COLO668 (cell line): ENCODE results near the gene GBF1.

ENCODE experiments used
- DNase-seq: peaks from one replicate; lab custom pipeline; 2025; ENCODE audit not compliant: unreplicated experiment; lab: John Stamatoyannopoulos, UW

The GBF1 gene

GRCh38 chr10:102341038-102341688, 95.8 kb downstream of the GBF1 start:
- DNase-seq = no peak

GRCh38 chr10:102342458-102342857, 97.1 kb downstream of the GBF1 start:
- peak; percentile 3 for DNase-seq

- no peak for DNase-seq
These were observed 97.6 kb downstream of the GBF1 start for GRCh38 chr10:102342958-102343357.

GRCh38 chr10:102344067-102344466, 98.7 kb downstream of the GBF1 start:
- DNase-seq = no peak

- DNase-seq = peak; percentile 24
These were observed 102.0 kb downstream of the GBF1 start for GRCh38 chr10:102347236-102347828.

GRCh38 chr10:102352066-102352715, 106.9 kb downstream of the GBF1 start:
- DNase-seq = peak; percentile 53

GRCh38 chr10:102354451-102354850, 109.1 kb downstream of the GBF1 start:
- no peak for DNase-seq

GRCh38 chr10:102358712-102359382, 113.5 kb downstream of the GBF1 start:
- DNase-seq = no peak

- DNase-seq = no peak
These were observed 122.1 kb downstream of the GBF1 start for GRCh38 chr10:102367441-102367840.

GRCh38 chr10:102368077-102368476, 122.7 kb downstream of the GBF1 start:
- DNase-seq = no peak

- DNase-seq = no peak
These were observed 126.0 kb downstream of the GBF1 start for GRCh38 chr10:102371295-102371694.

GRCh38 chr10:102375250-102375649, 129.9 kb downstream of the GBF1 start:
- no peak for DNase-seq

GRCh38 chr10:102375867-102376266, 130.5 kb downstream of the GBF1 start:
- no peak for DNase-seq

- DNase-seq = no peak
These were observed 131.6 kb downstream of the GBF1 start for GRCh38 chr10:102376901-102377300.

- no peak for DNase-seq
These were observed 134.1 kb downstream of the GBF1 start for GRCh38 chr10:102379383-102379782.

- no peak for DNase-seq
These were observed 136.7 kb downstream of the GBF1 start for GRCh38 chr10:102381983-102382382.

- DNase-seq = no peak
These were observed 137.5 kb downstream of the GBF1 start for GRCh38 chr10:102382871-102383270.

- peak; percentile 2 for DNase-seq
These were observed 138.7 kb downstream of the GBF1 start for GRCh38 chr10:102384053-102384452.

- no peak for DNase-seq
These were observed 139.5 kb downstream of the GBF1 start for GRCh38 chr10:102384606-102385429.

- DNase-seq = no peak
These were observed 144.6 kb downstream of the GBF1 start for GRCh38 chr10:102389894-102390293.

GRCh38 chr10:102392306-102392705, 147.0 kb downstream of the GBF1 start:
- DNase-seq = no peak
